ENCODE results near the gene SETD2. TPM values are rescaled to one million over a fixed set of nuclear protein-coding genes. Genes with fewer than 3 reads are reported as not detected.
A peak's percentile ranks its signal among the peaks of the same experiment; 100 is the strongest.

Gene SETD2
- total and polyA plus RNA-seq, 9 of the 15 experiments (the other 6 are each of a cell fraction or from before 2014, with no cell fraction given): 8.2 to 44.0 (median 33.6) TPM

DNA sequence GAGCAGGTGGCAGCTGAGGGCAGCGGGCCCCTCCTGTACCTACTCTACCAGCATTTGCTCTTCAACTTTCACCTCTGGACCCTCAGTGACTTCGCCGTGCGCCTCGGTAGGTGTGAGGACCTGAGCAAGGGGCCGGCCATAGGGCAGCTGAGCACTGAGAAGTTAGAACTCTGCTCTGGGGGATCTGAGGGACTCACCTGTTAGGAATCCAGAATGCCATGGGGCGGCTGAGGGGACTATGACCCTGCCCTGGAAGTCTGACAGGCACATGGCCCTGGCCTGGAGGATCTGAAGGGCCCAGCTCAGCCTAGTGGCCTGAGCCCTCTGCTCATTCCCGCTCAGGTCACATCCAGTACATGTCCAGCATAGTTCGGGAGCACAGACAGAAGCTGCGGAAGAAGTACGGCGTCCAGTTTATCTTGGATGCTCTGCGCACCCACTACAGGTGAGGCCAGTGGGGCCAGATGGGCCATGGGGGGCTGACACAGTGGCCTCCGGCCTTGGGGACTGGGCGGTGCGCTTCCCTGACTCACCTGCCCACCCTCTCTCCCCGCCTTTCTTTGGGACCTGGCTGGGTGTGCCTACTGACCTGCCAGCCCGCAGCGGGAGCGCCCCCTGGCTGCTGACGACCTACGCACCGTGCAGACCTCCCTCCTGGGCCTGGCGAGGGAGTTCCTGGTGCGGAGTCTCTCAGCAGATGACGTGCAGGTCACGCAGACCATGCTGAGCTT is 165.6 kb downstream of the SETD2 start (continued):
- TF ChIP-seq TSC22D4 (tag; IDR thresholded peaks at IDR 0.05): no peak
- peak; percentile 40; the same call in 1 of the 2 replicates for TF ChIP-seq VEZF1 (CRISPR knock-in tag; IDR thresholded peaks at IDR 0.05)
- no peak for TF ChIP-seq NR2C1 (IDR thresholded peaks at IDR 0.05)
- TF ChIP-seq NR2C1 (tag; IDR thresholded peaks at IDR 0.05): no peak
- no peak for TF ChIP-seq POLR2AphosphoS5 (IDR thresholded peaks at IDR 0.05; ENCODE audit: control insufficient read depth, insufficient read depth, low read depth, low read length)
- no peak for TF ChIP-seq THRB (CRISPR knock-in tag; conservative IDR thresholded peaks at IDR 0.05)
- TF ChIP-seq SMARCA4 (IDR thresholded peaks at IDR 0.05): no peak
- no peak for TF ChIP-seq ERF (CRISPR knock-in tag; IDR thresholded peaks at IDR 0.05)
- TF ChIP-seq MECOM (CRISPR knock-in tag; IDR thresholded peaks at IDR 0.05): no peak
- no peak for TF ChIP-seq ZNF444 (CRISPR knock-in tag; IDR thresholded peaks at IDR 0.05)
- no peak for TF ChIP-seq NUFIP1 (IDR thresholded peaks at IDR 0.05; ENCODE audit: partially characterized antibody)
- TF ChIP-seq MCM5 (IDR thresholded peaks at IDR 0.05; ENCODE audit: low read depth): no peak
- TF ChIP-seq RCOR1 (IDR thresholded peaks at IDR 0.05; ENCODE audit: borderline replicate concordance in 1 of 2, low read depth in 2 of 2, low read length in 2 of 2): no peak
- TF ChIP-seq, protein P1, sequence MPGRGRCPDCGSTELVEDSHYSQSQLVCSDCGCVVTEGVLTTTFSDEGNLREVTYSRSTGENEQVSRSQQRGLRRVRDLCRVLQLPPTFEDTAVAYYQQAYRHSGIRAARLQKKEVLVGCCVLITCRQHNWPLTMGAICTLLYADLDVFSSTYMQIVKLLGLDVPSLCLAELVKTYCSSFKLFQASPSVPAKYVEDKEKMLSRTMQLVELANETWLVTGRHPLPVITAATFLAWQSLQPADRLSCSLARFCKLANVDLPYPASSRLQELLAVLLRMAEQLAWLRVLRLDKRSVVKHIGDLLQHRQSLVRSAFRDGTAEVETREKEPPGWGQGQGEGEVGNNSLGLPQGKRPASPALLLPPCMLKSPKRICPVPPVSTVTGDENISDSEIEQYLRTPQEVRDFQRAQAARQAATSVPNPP (IDR thresholded peaks at IDR 0.05; ENCODE audit: borderline replicate concordance, insufficient read depth, insufficient read length): no peak
- TF ChIP-seq MAFF (IDR thresholded peaks at IDR 0.05; ENCODE audit: low read length): no peak
- TF ChIP-seq HIVEP1 (CRISPR knock-in tag; IDR thresholded peaks at IDR 0.05): no peak
- no peak for TF ChIP-seq ELF4 (CRISPR knock-in tag; IDR thresholded peaks at IDR 0.05)
- TF ChIP-seq ZNF212 (CRISPR knock-in tag; IDR thresholded peaks at IDR 0.05): no peak
- TF ChIP-seq CBX8 (IDR thresholded peaks at IDR 0.05; ENCODE audit: borderline replicate concordance, extremely low read depth, low read depth, low read length, poor library complexity, severe bottlenecking): no peak
- no peak for TF ChIP-seq CXXC5 (CRISPR knock-in tag; IDR thresholded peaks at IDR 0.05)
- TF ChIP-seq, protein P2, sequence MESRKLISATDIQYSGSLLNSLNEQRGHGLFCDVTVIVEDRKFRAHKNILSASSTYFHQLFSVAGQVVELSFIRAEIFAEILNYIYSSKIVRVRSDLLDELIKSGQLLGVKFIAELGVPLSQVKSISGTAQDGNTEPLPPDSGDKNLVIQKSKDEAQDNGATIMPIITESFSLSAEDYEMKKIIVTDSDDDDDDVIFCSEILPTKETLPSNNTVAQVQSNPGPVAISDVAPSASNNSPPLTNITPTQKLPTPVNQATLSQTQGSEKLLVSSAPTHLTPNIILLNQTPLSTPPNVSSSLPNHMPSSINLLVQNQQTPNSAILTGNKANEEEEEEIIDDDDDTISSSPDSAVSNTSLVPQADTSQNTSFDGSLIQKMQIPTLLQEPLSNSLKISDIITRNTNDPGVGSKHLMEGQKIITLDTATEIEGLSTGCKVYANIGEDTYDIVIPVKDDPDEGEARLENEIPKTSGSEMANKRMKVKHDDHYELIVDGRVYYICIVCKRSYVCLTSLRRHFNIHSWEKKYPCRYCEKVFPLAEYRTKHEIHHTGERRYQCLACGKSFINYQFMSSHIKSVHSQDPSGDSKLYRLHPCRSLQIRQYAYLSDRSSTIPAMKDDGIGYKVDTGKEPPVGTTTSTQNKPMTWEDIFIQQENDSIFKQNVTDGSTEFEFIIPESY (CRISPR knock-in tag; IDR thresholded peaks at IDR 0.05): peak; percentile 97
- no peak for TF ChIP-seq CSDE1 (IDR thresholded peaks at IDR 0.05)
- TF ChIP-seq NEUROD1 (IDR thresholded peaks at IDR 0.05; ENCODE audit: borderline replicate concordance, low read depth, low read length, partially characterized antibody): peak; percentile 19
- no peak for TF ChIP-seq NFIX (CRISPR knock-in tag; IDR thresholded peaks at IDR 0.05; ENCODE audit: low read depth)
- peak; percentile 95 for TF ChIP-seq ARID2 (IDR thresholded peaks at IDR 0.05)
